ENCODE measurements around the gene HSDL2.

GRCh38 chr9:112382066-112382465 lies 2.2 kb downstream of the HSDL2 start:
- TF ChIP-seq PATZ1 (CRISPR knock-in tag; IDR thresholded peaks at IDR 0.05; ENCODE audit: borderline replicate concordance): no peak
- no peak for TF ChIP-seq ESRRG (CRISPR knock-in tag; IDR thresholded peaks at IDR 0.05)
- no peak for TF ChIP-seq RARB (CRISPR knock-in tag; IDR thresholded peaks at IDR 0.05)
- TF ChIP-seq TOX (CRISPR knock-in tag; IDR thresholded peaks at IDR 0.05; ENCODE audit: borderline replicate concordance): no peak
- no peak for TF ChIP-seq SNAI2 (CRISPR knock-in tag; IDR thresholded peaks at IDR 0.05)
- TF ChIP-seq OSR1 (CRISPR knock-in tag; IDR thresholded peaks at IDR 0.05): no peak
- TF ChIP-seq ZNF565 (CRISPR knock-in tag; conservative IDR thresholded peaks at IDR 0.05; ENCODE audit: low read depth): no peak
- no peak for TF ChIP-seq ZFP3 (CRISPR knock-in tag; IDR thresholded peaks at IDR 0.05)
- TF ChIP-seq ARNTL (CRISPR knock-in tag; IDR thresholded peaks at IDR 0.05; ENCODE audit: borderline replicate concordance, low read depth): no peak
- no peak for TF ChIP-seq GLIS3 (CRISPR knock-in tag; IDR thresholded peaks at IDR 0.05)
- TF ChIP-seq ZC3H10 (CRISPR knock-in tag; IDR thresholded peaks at IDR 0.05): no peak
- no peak for TF ChIP-seq BACH2 (CRISPR knock-in tag; IDR thresholded peaks at IDR 0.05; ENCODE audit: borderline replicate concordance)
- no peak for TF ChIP-seq TCF4 (CRISPR knock-in tag; IDR thresholded peaks at IDR 0.05; ENCODE audit: borderline replicate concordance)
- TF ChIP-seq ZFP30 (CRISPR knock-in tag; IDR thresholded peaks at IDR 0.05): no peak

Measured in SK-N-SH treated with all-trans-retinoic acid at 6 μM for 48 hours (cell line).